Measurements from ENCODE around the gene FMN1. TPM values are rescaled to one million over a fixed set of nuclear protein-coding genes. Genes with fewer than 3 reads are reported as not detected.
A peak's percentile ranks its signal among the peaks of the same experiment; 100 is the strongest.

FMN1 gene
- total RNA-seq, 6 donors from 2014 or later, result 20.2 to 176 (median 53.8) TPM

GRCh38 chr15:32861174-32861573 is 333.3 kb downstream of the FMN1 start:
- 98% methylated on average over 5 of the region's 5 CpGs for WGBS, 2 donors

GRCh38 chr15:32859996-32860395 is 334.5 kb downstream of the FMN1 start:
- no peaks in the 10 kb centered on the region for H3K27me3 ChIP-seq
- H3K9me3 ChIP-seq, result no peaks in the 10 kb centered on the region
- WGBS, 2 donors, result 78 to 80% methylated on average over 2 of the region's 2 CpGs
- no peak overlapping the region for H3K4me3 ChIP-seq
- ATAC-seq (ENCODE audit: low FRiP score in 2 of 2) (no peak), DNase-seq (no peak)
- H3K36me3 ChIP-seq, result peaks cover 0 to 4% (median 0%) of the 10 kb centered on the region in 4 donors
- TF ChIP-seq CTCF (IDR thresholded peaks at IDR 0.05) (no peak), POLR2A (IDR thresholded peaks at IDR 0.05) (no peak), POLR2AphosphoS5 (IDR thresholded peaks at IDR 0.05) (no peak), EP300 (IDR thresholded peaks at IDR 0.05) (no peak)
- no peaks in the 10 kb centered on the region for H3K4me1 ChIP-seq
- no peak overlapping the region for H3K27ac ChIP-seq

More at GRCh38 chr15:32861174-32861573, 333.3 kb downstream of the FMN1 start:
- H3K36me3 ChIP-seq, result peaks cover 0 to 4% (median 0%) of the 10 kb centered on the region in 4 donors
- no peak for ATAC-seq (ENCODE audit: low FRiP score in 2 of 2)
- DNase-seq, result no peak
- no peaks in the 10 kb centered on the region for H3K27me3 ChIP-seq
- no peaks in the 10 kb centered on the region for H3K4me1 ChIP-seq
- no peak overlapping the region for H3K4me3 ChIP-seq
- no peaks in the 10 kb centered on the region for H3K9me3 ChIP-seq
- no peak overlapping the region for H3K27ac ChIP-seq
- TF ChIP-seq POLR2AphosphoS5 (IDR thresholded peaks at IDR 0.05), result no peak
- no peak for TF ChIP-seq POLR2A (IDR thresholded peaks at IDR 0.05)
- TF ChIP-seq CTCF (IDR thresholded peaks at IDR 0.05), result no peak
- TF ChIP-seq EP300 (IDR thresholded peaks at IDR 0.05), result no peak

- no peak for ATAC-seq (ENCODE audit: low FRiP score in 2 of 2)
- Histone ChIP-seq H3K4me3 (no peak overlapping the region), H3K27ac (no peak overlapping the region), H3K9me3 (no peaks in the 10 kb centered on the region), H3K36me3 (peaks cover 0 to 4% (median 0%) of the 10 kb centered on the region in 4 donors), H3K4me1 (no peaks in the 10 kb centered on the region), H3K27me3 (no peaks in the 10 kb centered on the region)
- WGBS, 2 donors, result 90 to 93% methylated on average over 3 of the region's 3 CpGs
- TF ChIP-seq EP300 (IDR thresholded peaks at IDR 0.05), result no peak
- TF ChIP-seq CTCF (IDR thresholded peaks at IDR 0.05), result no peak
- no peak for TF ChIP-seq POLR2AphosphoS5 (IDR thresholded peaks at IDR 0.05)
- DNase-seq, result no peak
Observed at GRCh38 chr15:32859251-32859650, 335.3 kb downstream of the FMN1 start.

GRCh38 chr15:32857732-32858131 is 336.8 kb downstream of the FMN1 start:
- Histone ChIP-seq H3K27me3 (no peaks in the 10 kb centered on the region), H3K27ac (no peak overlapping the region), H3K4me3 (no peak overlapping the region), H3K4me1 (no peaks in the 10 kb centered on the region), H3K9me3 (no peaks in the 10 kb centered on the region), H3K36me3 (peaks cover 0 to 4% (median 0%) of the 10 kb centered on the region in 4 donors)
- WGBS, 2 donors, result 74 to 93% methylated on average over 2 of the region's 2 CpGs
- ATAC-seq (ENCODE audit: low FRiP score in 2 of 2) (no peak), DNase-seq (no peak)
- no peak for TF ChIP-seq CTCF (IDR thresholded peaks at IDR 0.05)
- no peak for TF ChIP-seq POLR2AphosphoS5 (IDR thresholded peaks at IDR 0.05)
- TF ChIP-seq POLR2A (IDR thresholded peaks at IDR 0.05), result no peak
- TF ChIP-seq EP300 (IDR thresholded peaks at IDR 0.05), result no peak

GRCh38 chr15:32856753-32857152 is 337.8 kb downstream of the FMN1 start:
- WGBS, 2 donors, result 75 to 92% methylated on average over 4 of the region's 4 CpGs

More at GRCh38 chr15:32856753-32857152, 337.8 kb downstream of the FMN1 start:
- no peak overlapping the region for H3K4me3 ChIP-seq
- H3K36me3 ChIP-seq, result peaks cover 0 to 4% (median 0%) of the 10 kb centered on the region in 4 donors
- no peak for TF ChIP-seq EP300 (IDR thresholded peaks at IDR 0.05)
- no peak for TF ChIP-seq CTCF (IDR thresholded peaks at IDR 0.05)
- TF ChIP-seq POLR2AphosphoS5 (IDR thresholded peaks at IDR 0.05), result no peak
- no peak for TF ChIP-seq POLR2A (IDR thresholded peaks at IDR 0.05)
- ATAC-seq (ENCODE audit: low FRiP score in 2 of 2), result no peak
- H3K4me1 ChIP-seq, result no peaks in the 10 kb centered on the region
- no peaks in the 10 kb centered on the region for H3K9me3 ChIP-seq
- H3K27me3 ChIP-seq, result no peaks in the 10 kb centered on the region
- no peak for DNase-seq
- peak overlapping the region in 1 of 4 donors; percentile 57 for H3K27ac ChIP-seq

All from upper lobe of left lung (tissue), 6 donors.